ENCODE data around the gene NGLY1. TPM values are rescaled to one million over a fixed set of nuclear protein-coding genes. Genes with fewer than 3 reads are reported as not detected.

Gene NGLY1
- polyA plus RNA-seq (2013): 60.9 TPM

DNA sequence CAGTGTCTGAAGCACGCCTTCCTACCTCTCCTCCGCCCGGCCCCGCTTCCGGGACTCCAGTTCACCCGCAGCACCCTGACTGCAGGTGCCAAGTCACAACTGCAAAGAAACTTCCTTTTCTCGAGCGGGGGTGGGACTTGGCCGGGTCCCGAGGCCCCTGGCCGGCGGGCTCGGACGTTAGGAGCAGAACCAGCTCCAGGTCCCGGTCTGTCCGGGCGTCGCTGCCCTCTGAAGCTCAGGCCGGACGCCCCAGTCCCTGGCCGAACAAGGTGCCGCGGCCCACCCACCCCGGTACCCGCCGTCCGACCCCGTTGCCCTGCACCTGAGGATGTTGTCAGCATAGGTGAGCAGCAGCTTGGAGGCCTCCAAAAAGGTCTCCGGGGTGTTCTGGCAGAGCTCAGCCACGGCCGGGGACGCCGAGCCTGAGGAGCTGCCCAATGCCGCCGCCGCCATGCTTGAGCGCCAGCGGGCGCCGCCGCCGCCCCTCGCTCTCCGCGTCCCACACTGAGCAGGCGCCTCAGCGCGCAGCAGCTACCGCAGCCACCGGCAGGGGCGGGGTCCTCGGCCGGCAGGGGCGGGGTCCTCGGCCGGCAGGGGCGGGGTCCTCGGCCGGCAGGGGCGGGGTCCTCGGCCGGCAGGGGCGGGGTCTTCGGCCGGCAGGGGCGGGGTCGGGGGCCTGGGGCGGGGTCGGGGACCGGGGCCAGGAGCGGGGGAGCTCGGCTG, at the start of gene NGLY1:
Gene NGLY1 (minus strand): TSS at position 506 of the 723 bp plus-strand sequence. CDS start 53 bp downstream, at position 453.
- H3K27ac ChIP-seq (ENCODE audit: insufficient read depth in 1 of 2, low read depth in 1 of 2, low read length in 2 of 2, poor library complexity in 1 of 2, severe bottlenecking in 2 of 2): peak within 1 kb of the TSS; percentile 72 to 92
- no peaks in the 10 kb centered on the region for H3K9me3 ChIP-seq (ENCODE audit: control extremely low read depth in 1 of 5, control insufficient read depth in 4 of 5, insufficient read depth in 2 of 5, low read depth in 1 of 5, low read length in 4 of 5)
- CTCF ChIA-PET: interaction anchor here (0.8 to 1.2 kb wide), 3 partner anchors 8 to 43 kb away, joined by 4 to 6 read pairs (median 4); no protein-coding TSS in a partner anchor
- H3K4me1 ChIP-seq (ENCODE audit: control extremely low read depth in 1 of 4, control insufficient read depth in 4 of 4, insufficient read depth in 4 of 4, low read length in 3 of 4): peaks cover 16 to 37% (median 30%) of the 10 kb centered on the region in 4 experiments
- no peaks in the 10 kb centered on the region for H3K27me3 ChIP-seq (replicated peaks in 2 of 5; ENCODE audit: control insufficient read depth in 4 of 5, insufficient read depth in 5 of 5, low read length in 4 of 5)
- POLR2A ChIA-PET: interaction anchor here (1.0 to 2.0 kb wide), 3 partner anchors 116 to 131 kb away, joined by 3 to 8 read pairs (median 5); no protein-coding TSS in a partner anchor
- WGBS (ENCODE audit: insufficient coverage): 0% methylated on average over 21 of the region's 72 CpGs
- peak; percentile 84 to 91 (median 90) for DNase-seq
- H3K4me3 ChIP-seq (ENCODE audit: control insufficient read depth in 1 of 7, extremely low read depth in 1 of 7, insufficient read depth in 4 of 7, low read depth in 2 of 7, low read length in 6 of 7): peak within 1 kb of the TSS; percentile 77 to 91 (median 87)
- H3K36me3 ChIP-seq (ENCODE audit: control insufficient read depth in 4 of 4, insufficient read depth in 4 of 4, low read length in 3 of 4): peaks cover 0 to 4% (median 2%) of the 10 kb centered on the region in 4 experiments

- no peaks in the 10 kb centered on the region for H3K27me3 ChIP-seq (replicated peaks in 2 of 5; ENCODE audit: control insufficient read depth in 4 of 5, insufficient read depth in 5 of 5, low read length in 4 of 5)
- DNase-seq: peak; percentile 52 to 65 (median 63)
- no peaks in the 10 kb centered on the region for H3K36me3 ChIP-seq (ENCODE audit: control insufficient read depth in 4 of 4, insufficient read depth in 4 of 4, low read length in 3 of 4)
- no peak overlapping the region for H3K4me3 ChIP-seq (ENCODE audit: control insufficient read depth in 1 of 7, extremely low read depth in 1 of 7, insufficient read depth in 4 of 7, low read depth in 2 of 7, low read length in 6 of 7)
- ChIA-PET POLR2A (interaction anchor here (0.6 kb wide), 1 partner anchor 113 kb away, joined by 3 read pairs; no protein-coding TSS in a partner anchor), CTCF (interaction anchor here (0.6 to 2.3 kb wide), 8 partner anchors 12 to 183 kb away, joined by 3 to 16 read pairs (median 4); no protein-coding TSS in a partner anchor)
- WGBS (ENCODE audit: insufficient coverage): 6% methylated on average over 3 of the region's 3 CpGs
- H3K27ac ChIP-seq (ENCODE audit: insufficient read depth in 1 of 2, low read depth in 1 of 2, low read length in 2 of 2, poor library complexity in 1 of 2, severe bottlenecking in 2 of 2): no peak overlapping the region
- H3K4me1 ChIP-seq (ENCODE audit: control extremely low read depth in 1 of 4, control insufficient read depth in 4 of 4, insufficient read depth in 4 of 4, low read length in 3 of 4): peaks cover 0 to 12% (median 6%) of the 10 kb centered on the region in 4 experiments
- no peaks in the 10 kb centered on the region for H3K9me3 ChIP-seq (ENCODE audit: control extremely low read depth in 1 of 5, control insufficient read depth in 4 of 5, insufficient read depth in 2 of 5, low read depth in 1 of 5, low read length in 4 of 5)
Observed at GRCh38 chr3:25831578-25831977, 48.3 kb upstream of the NGLY1 start.

GRCh38 chr3:25830373-25831280, 47.4 kb upstream of the NGLY1 start:
- ChIA-PET CTCF (interaction anchor here (0.7 to 2.3 kb wide), 6 partner anchors 14 to 182 kb away, joined by 3 to 16 read pairs (median 4); no protein-coding TSS in a partner anchor), POLR2A (no interaction called here)
- Histone ChIP-seq H3K27ac (ENCODE audit: insufficient read depth in 1 of 2, low read depth in 1 of 2, low read length in 2 of 2, poor library complexity in 1 of 2, severe bottlenecking in 2 of 2) (no peak overlapping the region), H3K27me3 (replicated peaks in 2 of 5; ENCODE audit: control insufficient read depth in 4 of 5, insufficient read depth in 5 of 5, low read length in 4 of 5) (no peaks in the 10 kb centered on the region), H3K4me3 (ENCODE audit: control insufficient read depth in 1 of 7, extremely low read depth in 1 of 7, insufficient read depth in 4 of 7, low read depth in 2 of 7, low read length in 6 of 7) (no peak overlapping the region), H3K4me1 (ENCODE audit: control extremely low read depth in 1 of 4, control insufficient read depth in 4 of 4, insufficient read depth in 4 of 4, low read length in 3 of 4) (peaks cover 7 to 18% (median 11%) of the 10 kb centered on the region in 4 experiments), H3K9me3 (ENCODE audit: control extremely low read depth in 1 of 5, control insufficient read depth in 4 of 5, insufficient read depth in 2 of 5, low read depth in 1 of 5, low read length in 4 of 5) (no peaks in the 10 kb centered on the region), H3K36me3 (ENCODE audit: control insufficient read depth in 4 of 4, insufficient read depth in 4 of 4, low read length in 3 of 4) (no peaks in the 10 kb centered on the region)
- no peak for DNase-seq
- WGBS (ENCODE audit: insufficient coverage): 97% methylated on average over 5 of the region's 6 CpGs

- H3K27ac ChIP-seq (ENCODE audit: insufficient read depth in 1 of 2, low read depth in 1 of 2, low read length in 2 of 2, poor library complexity in 1 of 2, severe bottlenecking in 2 of 2): no peak overlapping the region
- H3K9me3 ChIP-seq (ENCODE audit: control extremely low read depth in 1 of 5, control insufficient read depth in 4 of 5, insufficient read depth in 2 of 5, low read depth in 1 of 5, low read length in 4 of 5): peaks cover 0 to 2% (median 0%) of the 10 kb centered on the region in 5 experiments
- DNase-seq: peak; percentile 43 to 67 (median 48)
- no peak overlapping the region for H3K4me3 ChIP-seq (ENCODE audit: control insufficient read depth in 1 of 7, extremely low read depth in 1 of 7, insufficient read depth in 4 of 7, low read depth in 2 of 7, low read length in 6 of 7)
- no peaks in the 10 kb centered on the region for H3K36me3 ChIP-seq (ENCODE audit: control insufficient read depth in 4 of 4, insufficient read depth in 4 of 4, low read length in 3 of 4)
- WGBS (ENCODE audit: insufficient coverage): 36% methylated on average over 2 of the region's 2 CpGs
- ChIA-PET POLR2A (no interaction called here), CTCF (interaction anchor here (0.9 to 1.1 kb wide), 3 partner anchors 36 to 68 kb away, joined by 4 to 6 read pairs (median 5); partner anchors contain the start of genes NGLY1 and OXSM)
- peaks cover 0 to 4% (median 0%) of the 10 kb centered on the region in 5 experiments for H3K27me3 ChIP-seq (replicated peaks in 2 of 5; ENCODE audit: control insufficient read depth in 4 of 5, insufficient read depth in 5 of 5, low read length in 4 of 5)
- peaks cover 7 to 14% (median 9%) of the 10 kb centered on the region in 4 experiments for H3K4me1 ChIP-seq (ENCODE audit: control extremely low read depth in 1 of 4, control insufficient read depth in 4 of 4, insufficient read depth in 4 of 4, low read length in 3 of 4)
Observed at GRCh38 chr3:25826510-25826909, 43.3 kb upstream of the NGLY1 start.

- Histone ChIP-seq H3K27ac (ENCODE audit: insufficient read depth in 1 of 2, low read depth in 1 of 2, low read length in 2 of 2, poor library complexity in 1 of 2, severe bottlenecking in 2 of 2) (no peak overlapping the region), H3K36me3 (ENCODE audit: control insufficient read depth in 4 of 4, insufficient read depth in 4 of 4, low read length in 3 of 4) (no peaks in the 10 kb centered on the region), H3K9me3 (ENCODE audit: control extremely low read depth in 1 of 5, control insufficient read depth in 4 of 5, insufficient read depth in 2 of 5, low read depth in 1 of 5, low read length in 4 of 5) (peaks cover 0 to 2% (median 0%) of the 10 kb centered on the region in 5 experiments), H3K27me3 (replicated peaks in 2 of 5; ENCODE audit: control insufficient read depth in 4 of 5, insufficient read depth in 5 of 5, low read length in 4 of 5) (peaks cover 0 to 4% (median 0%) of the 10 kb centered on the region in 5 experiments), H3K4me3 (ENCODE audit: control insufficient read depth in 1 of 7, extremely low read depth in 1 of 7, insufficient read depth in 4 of 7, low read depth in 2 of 7, low read length in 6 of 7) (no peak overlapping the region), H3K4me1 (ENCODE audit: control extremely low read depth in 1 of 4, control insufficient read depth in 4 of 4, insufficient read depth in 4 of 4, low read length in 3 of 4) (peaks cover 7 to 12% (median 8%) of the 10 kb centered on the region in 4 experiments)
- WGBS (ENCODE audit: insufficient coverage): 80% methylated on average over 2 of the region's 3 CpGs
- ChIA-PET CTCF (no interaction called here), POLR2A (interaction anchor here (0.7 kb wide), 1 partner anchor 1996 kb away, joined by 3 read pairs; no protein-coding TSS in a partner anchor)
- no peak for DNase-seq
Observed at GRCh38 chr3:25823314-25823713, 40.1 kb upstream of the NGLY1 start.

GRCh38 chr3:25821746-25822573, 38.7 kb upstream of the NGLY1 start:
- H3K27me3 ChIP-seq (replicated peaks in 2 of 5; ENCODE audit: control insufficient read depth in 4 of 5, insufficient read depth in 5 of 5, low read length in 4 of 5): peaks cover 0 to 4% (median 0%) of the 10 kb centered on the region in 5 experiments
- peaks cover 0 to 2% (median 0%) of the 10 kb centered on the region in 5 experiments for H3K9me3 ChIP-seq (ENCODE audit: control extremely low read depth in 1 of 5, control insufficient read depth in 4 of 5, insufficient read depth in 2 of 5, low read depth in 1 of 5, low read length in 4 of 5)
- no peaks in the 10 kb centered on the region for H3K36me3 ChIP-seq (ENCODE audit: control insufficient read depth in 4 of 4, insufficient read depth in 4 of 4, low read length in 3 of 4)
- ChIA-PET CTCF (no interaction called here), POLR2A (no interaction called here)
- H3K4me3 ChIP-seq (ENCODE audit: control insufficient read depth in 1 of 7, extremely low read depth in 1 of 7, insufficient read depth in 4 of 7, low read depth in 2 of 7, low read length in 6 of 7): no peak overlapping the region
- 100% methylated on average over 2 of the region's 4 CpGs for WGBS (ENCODE audit: insufficient coverage)
- H3K27ac ChIP-seq (ENCODE audit: insufficient read depth in 1 of 2, low read depth in 1 of 2, low read length in 2 of 2, poor library complexity in 1 of 2, severe bottlenecking in 2 of 2): no peak overlapping the region
- H3K4me1 ChIP-seq (ENCODE audit: control extremely low read depth in 1 of 4, control insufficient read depth in 4 of 4, insufficient read depth in 4 of 4, low read length in 3 of 4): peaks cover 5 to 9% (median 7%) of the 10 kb centered on the region in 4 experiments
- no peak for DNase-seq
